Activated CD8-positive, alpha-beta T cell treated with anti-CD3 and anti-CD28 coated beads for 36 hours (primary cell): Measurements from ENCODE around the gene SFMBT1. TPM values are rescaled to one million over a fixed set of nuclear protein-coding genes. Genes with fewer than 3 reads are reported as not detected.
A peak's percentile ranks its signal among the peaks of the same experiment; 100 is the strongest.

Source experiments
- ATAC-seq: fragments of 200-7000 bp; cut with Tn5 transposase; one replicate; pipeline ENCODE4 v1.10.0; 2021; ENCODE audit warnings: mild to moderate bottlenecking, moderate library complexity
- CTCF ChIA-PET: fragments of 350-600 bp; sonication (Branson Sonifier 250); formaldehyde crosslinking; loops from one replicate; lab custom pipeline; 2021; ENCODE audit warnings: antibody characterized with exemption; lab: Charles Lee
- POLR2A ChIA-PET: fragments of 350-600 bp; sonication (Branson Sonifier 250); formaldehyde crosslinking; loops from one replicate; lab custom pipeline; 2021; ENCODE audit warnings: antibody characterized with exemption; lab: Charles Lee
- DNase-seq: peaks from one replicate; pipeline ENCODE4 v3.0.0-alpha.2; 2020
- H3K27ac Mint-ChIP-seq: one replicate; pipeline ENCODE4 v1.8.0; 2021; ENCODE audit warnings: mild to moderate bottlenecking, mixed read lengths
- H3K27me3 Mint-ChIP-seq: one replicate; pipeline ENCODE4 v1.8.0; 2021; ENCODE audit warnings: mixed read lengths
- H3K36me3 Mint-ChIP-seq: one replicate; pipeline ENCODE4 v1.8.0; 2021; ENCODE audit warnings: low read depth, mixed read lengths
- H3K4me1 Mint-ChIP-seq: one replicate; pipeline ENCODE4 v1.8.0; 2021; ENCODE audit warnings: low read depth, mixed read lengths
- H3K4me3 Mint-ChIP-seq: one replicate; pipeline ENCODE4 v1.8.0; 2021; ENCODE audit warnings: mild to moderate bottlenecking, moderate library complexity, mixed read lengths
- H3K9me3 Mint-ChIP-seq: one replicate; pipeline ENCODE4 v1.8.0; 2021; ENCODE audit warnings: mixed read lengths
- intact Hi-C: fragments of 100-400 bp; cut with micrococcal nuclease; formaldehyde crosslinking; loops from one replicate; pipeline ENCODE4 v1.10.0; 2022
- total RNA-seq, 2 experiments: library from RNA; stranded (reverse); gene quantifications; one replicate each; pipeline ENCODE4 v1.2.3, GENCODE V29; 2021
- TF ChIP-seq, protein P1 (sequence below): fragments of 200-600 bp; IDR thresholded peaks from one replicate; pipeline ENCODE4 v1.8.0; 2022; ENCODE audit warnings: antibody characterized with exemption, mild to moderate bottlenecking

Gene SFMBT1
- total RNA-seq, 2 experiments from 2014 or later, result 17.8 to 20.1 TPM

DNA sequence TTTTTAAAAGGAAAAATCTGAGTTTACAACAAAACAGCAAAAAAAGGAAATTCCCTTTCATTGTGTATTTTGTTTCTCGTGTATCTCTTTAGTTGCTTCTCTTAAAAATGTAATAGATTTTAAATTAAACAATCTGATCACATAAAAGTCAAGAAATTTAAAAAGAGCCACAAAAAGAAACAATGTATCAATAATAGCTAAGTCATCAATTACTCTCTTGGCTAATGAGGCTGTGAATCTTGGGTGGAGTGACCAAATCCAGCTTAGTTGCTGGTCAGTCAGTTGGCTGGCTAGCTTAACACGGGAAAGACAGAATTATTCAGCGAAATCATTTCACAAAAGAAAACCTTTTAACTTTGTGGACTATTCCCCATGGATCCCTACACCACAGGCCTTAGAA lies 3.2 kb downstream of the SFMBT1 start:
- ChIA-PET POLR2A (interaction anchor here (1.9 to 2.1 kb wide), 2 partner anchors 14 to 15 kb away, joined by 5 to 6 read pairs; no protein-coding TSS in a partner anchor), CTCF (interaction anchor here (1.0 kb wide), 1 partner anchor 13 kb away, joined by 3 read pairs; no protein-coding TSS in a partner anchor)
- TF ChIP-seq, protein P1, sequence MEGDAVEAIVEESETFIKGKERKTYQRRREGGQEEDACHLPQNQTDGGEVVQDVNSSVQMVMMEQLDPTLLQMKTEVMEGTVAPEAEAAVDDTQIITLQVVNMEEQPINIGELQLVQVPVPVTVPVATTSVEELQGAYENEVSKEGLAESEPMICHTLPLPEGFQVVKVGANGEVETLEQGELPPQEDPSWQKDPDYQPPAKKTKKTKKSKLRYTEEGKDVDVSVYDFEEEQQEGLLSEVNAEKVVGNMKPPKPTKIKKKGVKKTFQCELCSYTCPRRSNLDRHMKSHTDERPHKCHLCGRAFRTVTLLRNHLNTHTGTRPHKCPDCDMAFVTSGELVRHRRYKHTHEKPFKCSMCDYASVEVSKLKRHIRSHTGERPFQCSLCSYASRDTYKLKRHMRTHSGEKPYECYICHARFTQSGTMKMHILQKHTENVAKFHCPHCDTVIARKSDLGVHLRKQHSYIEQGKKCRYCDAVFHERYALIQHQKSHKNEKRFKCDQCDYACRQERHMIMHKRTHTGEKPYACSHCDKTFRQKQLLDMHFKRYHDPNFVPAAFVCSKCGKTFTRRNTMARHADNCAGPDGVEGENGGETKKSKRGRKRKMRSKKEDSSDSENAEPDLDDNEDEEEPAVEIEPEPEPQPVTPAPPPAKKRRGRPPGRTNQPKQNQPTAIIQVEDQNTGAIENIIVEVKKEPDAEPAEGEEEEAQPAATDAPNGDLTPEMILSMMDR, result no peak
- DNase-seq (no peak), ATAC-seq (no peak)
- intact Hi-C loops, result loop anchor here (5.0 kb wide), 1 partner anchor 60 kb away; no protein-coding TSS in a partner anchor
- peaks cover 7% of the 10 kb centered on the region for H3K36me3 Mint-ChIP-seq
- no peak overlapping the region for H3K4me3 Mint-ChIP-seq
- no peak overlapping the region for H3K27ac Mint-ChIP-seq
- H3K27me3 Mint-ChIP-seq, result peaks cover 1% of the 10 kb centered on the region
- H3K9me3 Mint-ChIP-seq, result no peaks in the 10 kb centered on the region
- peaks cover 62% of the 10 kb centered on the region for H3K4me1 Mint-ChIP-seq

DNA sequence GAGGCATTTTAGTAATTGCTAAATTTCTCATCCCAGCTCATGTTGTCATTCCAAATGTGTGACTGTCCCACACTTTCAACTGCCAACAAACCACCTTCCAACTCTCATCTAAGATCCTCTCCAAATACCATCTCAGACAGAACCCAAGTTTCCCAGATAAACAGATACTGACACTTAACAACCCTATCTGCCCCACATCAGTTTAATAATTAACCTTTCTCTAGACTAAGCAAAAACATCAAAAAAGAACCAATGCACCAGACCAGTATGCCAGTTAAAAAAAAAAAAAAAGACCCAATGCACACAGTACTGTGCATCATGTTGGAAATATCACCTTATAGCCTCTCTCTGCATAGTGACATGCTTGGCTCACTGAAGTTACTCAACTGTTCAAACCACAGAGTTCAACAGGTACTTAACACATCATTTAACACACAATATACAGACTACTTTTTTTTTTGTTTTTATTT lies 5.5 kb downstream of the SFMBT1 start:
- CTCF ChIA-PET, result no interaction called here
- H3K27me3 Mint-ChIP-seq, result no peaks in the 10 kb centered on the region
- peaks cover 7% of the 10 kb centered on the region for H3K36me3 Mint-ChIP-seq
- intact Hi-C loops, result loop anchor here (5.0 kb wide), 1 partner anchor 58 kb away; no protein-coding TSS in a partner anchor
- H3K4me1 Mint-ChIP-seq, result peaks cover 66% of the 10 kb centered on the region
- no peak for DNase-seq
- H3K27ac Mint-ChIP-seq, result peak overlapping the region; percentile 3
- TF ChIP-seq, protein P1, result no peak
- H3K9me3 Mint-ChIP-seq, result no peaks in the 10 kb centered on the region
- no peak for ATAC-seq
- POLR2A ChIA-PET, result no interaction called here
- no peak overlapping the region for H3K4me3 Mint-ChIP-seq

DNA sequence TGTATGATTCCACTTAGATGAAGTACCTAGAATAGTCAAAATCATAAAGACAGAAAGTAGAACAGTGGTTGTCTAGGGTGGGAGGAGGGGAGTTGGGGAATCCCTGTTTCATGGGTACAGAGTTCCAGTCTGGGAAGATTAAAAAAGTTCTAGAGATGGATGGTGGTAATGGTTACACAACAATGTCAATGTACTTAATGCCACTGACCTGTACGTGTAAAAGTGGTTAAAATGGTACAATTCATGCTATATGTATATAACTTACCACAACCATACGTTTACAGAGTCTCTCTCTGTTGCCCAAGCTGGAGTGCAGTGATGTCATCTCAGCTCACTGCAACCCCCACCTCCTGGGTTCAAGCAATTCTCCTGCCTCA lies 6.5 kb downstream of the SFMBT1 start:
- intact Hi-C loops, result no loop called here
- DNase-seq (no peak), ATAC-seq (no peak)
- Mint-ChIP-seq H3K9me3 (no peaks in the 10 kb centered on the region), H3K4me1 (peaks cover 68% of the 10 kb centered on the region), H3K4me3 (no peak overlapping the region), H3K36me3 (peaks cover 3% of the 10 kb centered on the region), H3K27ac (no peak overlapping the region), H3K27me3 (no peaks in the 10 kb centered on the region)
- TF ChIP-seq, protein P1, result no peak
- POLR2A ChIA-PET, result no interaction called here
- CTCF ChIA-PET, result no interaction called here

DNA sequence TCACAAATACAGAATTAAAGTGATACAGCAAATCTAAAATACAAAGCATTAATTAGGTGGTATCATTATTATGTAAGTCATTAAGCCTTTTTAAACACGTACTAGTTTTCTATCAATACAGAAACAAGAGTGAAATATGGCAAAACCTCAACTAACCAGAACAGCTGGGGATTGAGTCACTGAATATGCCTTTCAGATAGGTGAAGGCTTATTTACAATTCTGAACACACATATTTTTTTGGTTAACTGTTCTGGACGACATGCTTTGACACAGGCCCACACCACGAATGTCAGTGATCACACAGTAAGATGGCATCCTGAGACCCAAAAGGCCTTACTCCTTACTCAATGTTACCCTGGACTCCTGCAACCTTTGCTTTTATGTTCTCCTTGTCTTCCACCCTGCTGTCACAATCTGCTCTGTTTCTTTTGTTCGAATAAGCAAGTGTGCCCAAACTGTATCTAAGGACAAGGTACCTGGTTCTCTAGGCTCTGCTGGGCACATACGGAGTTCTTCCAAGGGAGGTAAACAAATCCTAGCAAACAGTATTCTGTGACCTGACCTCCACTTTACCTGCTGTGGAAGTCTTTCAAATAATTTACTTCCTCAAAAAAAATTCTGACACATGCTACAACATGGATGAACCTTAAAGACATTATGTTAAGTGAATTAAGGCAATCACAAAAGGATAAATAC lies 7.0 kb downstream of the SFMBT1 start:
- intact Hi-C loops, result no loop called here
- Mint-ChIP-seq H3K27ac (peak overlapping the region; percentile 19), H3K9me3 (no peaks in the 10 kb centered on the region), H3K36me3 (peaks cover 3% of the 10 kb centered on the region), H3K27me3 (no peaks in the 10 kb centered on the region), H3K4me3 (no peak overlapping the region), H3K4me1 (peaks cover 62% of the 10 kb centered on the region)
- no peak for DNase-seq
- TF ChIP-seq, protein P1, result no peak
- ChIA-PET CTCF (no interaction called here), POLR2A (no interaction called here)
- ATAC-seq, result peak; percentile 18
